M059J (cell line): ENCODE results near the gene ELFN1. TPM values are rescaled to one million over a fixed set of nuclear protein-coding genes. Genes with fewer than 3 reads are reported as not detected.

Source experiments
- DNase-seq: peaks from one replicate; pipeline ENCODE4 v3.0.0-alpha.2; 2012; ENCODE audit warnings: low read depth
- total RNA-seq: library from RNA; depleted of rRNA; stranded (reverse); fragments of >200 nt; shearing (Covaris generic); gene quantifications from 2 replicates; pipeline ENCODE4 v1.2.3, GENCODE V29; 2014

The ELFN1 gene
- total RNA-seq, 1 experiment from 2014 or later, result not detected

DNA sequence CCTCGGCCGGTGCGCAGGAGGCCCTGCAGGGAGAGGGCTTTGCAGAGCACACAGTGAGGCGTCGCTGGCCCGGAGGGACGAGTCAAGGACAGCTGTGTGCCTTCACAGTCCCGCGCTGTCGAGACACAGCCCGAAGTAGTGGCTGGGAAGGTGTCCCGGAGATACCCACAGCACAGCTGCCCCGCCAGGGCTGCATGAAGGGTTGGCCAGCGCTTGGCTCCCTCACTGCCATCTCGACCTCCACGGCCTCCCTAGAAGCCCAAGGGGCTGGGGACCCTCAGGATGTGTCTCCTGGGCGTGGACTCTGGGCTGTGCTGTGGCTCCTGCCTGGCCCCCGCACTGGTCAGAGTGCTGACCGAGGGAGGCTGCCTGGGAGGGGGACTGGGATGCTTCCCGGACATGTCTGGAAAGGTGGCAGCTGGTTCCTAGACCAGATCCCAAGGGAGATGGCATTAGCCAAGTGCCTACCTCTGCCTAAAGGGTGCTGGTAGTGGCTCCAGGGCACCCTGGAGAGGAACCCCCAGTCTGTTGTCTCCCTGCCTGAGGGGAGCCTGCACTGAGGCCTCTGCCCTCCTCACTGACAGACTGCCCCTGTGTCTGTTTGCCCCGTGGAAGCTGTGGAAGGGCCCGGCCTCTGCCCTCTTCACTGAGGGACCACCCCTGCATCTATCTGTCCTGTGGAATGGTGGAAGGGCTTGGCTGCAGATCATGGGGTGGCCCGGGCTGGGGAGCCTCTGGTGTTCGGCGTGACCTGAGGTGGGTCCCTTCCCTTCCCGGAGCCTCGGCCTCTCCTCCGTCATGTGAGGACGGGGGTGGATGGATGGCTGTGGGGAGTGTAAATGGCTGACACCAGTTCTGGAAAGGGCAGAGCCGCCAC is 5.8 kb downstream of the ELFN1 start:
- no peak for DNase-seq

DNA sequence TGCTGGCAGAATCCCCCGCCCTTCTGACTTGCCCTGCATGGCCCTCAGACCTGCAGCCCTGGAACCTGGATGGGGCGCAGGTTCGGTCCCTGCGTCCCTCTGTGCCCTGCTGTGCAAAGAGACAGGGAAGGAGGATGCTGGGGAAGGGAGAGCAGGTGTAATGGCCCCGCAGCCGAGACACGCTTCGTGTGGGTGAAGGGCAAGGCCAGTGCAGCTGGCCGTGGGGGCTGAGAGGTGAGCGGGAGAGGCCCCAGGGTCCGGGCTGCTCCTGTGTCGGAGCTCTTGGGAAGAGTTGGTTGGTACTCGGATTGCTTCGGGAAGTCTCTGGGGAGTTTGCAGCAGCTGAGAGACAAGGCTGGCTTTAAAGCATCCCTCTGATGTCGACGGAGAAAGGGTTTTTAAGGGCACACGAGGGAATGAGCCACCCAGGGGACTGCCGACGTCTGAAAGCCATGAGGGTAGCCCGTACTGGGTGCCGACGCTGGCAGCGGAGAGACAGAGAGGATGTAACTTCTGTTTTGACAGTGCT is 6.5 kb downstream of the ELFN1 start:
- no peak for DNase-seq

DNA sequence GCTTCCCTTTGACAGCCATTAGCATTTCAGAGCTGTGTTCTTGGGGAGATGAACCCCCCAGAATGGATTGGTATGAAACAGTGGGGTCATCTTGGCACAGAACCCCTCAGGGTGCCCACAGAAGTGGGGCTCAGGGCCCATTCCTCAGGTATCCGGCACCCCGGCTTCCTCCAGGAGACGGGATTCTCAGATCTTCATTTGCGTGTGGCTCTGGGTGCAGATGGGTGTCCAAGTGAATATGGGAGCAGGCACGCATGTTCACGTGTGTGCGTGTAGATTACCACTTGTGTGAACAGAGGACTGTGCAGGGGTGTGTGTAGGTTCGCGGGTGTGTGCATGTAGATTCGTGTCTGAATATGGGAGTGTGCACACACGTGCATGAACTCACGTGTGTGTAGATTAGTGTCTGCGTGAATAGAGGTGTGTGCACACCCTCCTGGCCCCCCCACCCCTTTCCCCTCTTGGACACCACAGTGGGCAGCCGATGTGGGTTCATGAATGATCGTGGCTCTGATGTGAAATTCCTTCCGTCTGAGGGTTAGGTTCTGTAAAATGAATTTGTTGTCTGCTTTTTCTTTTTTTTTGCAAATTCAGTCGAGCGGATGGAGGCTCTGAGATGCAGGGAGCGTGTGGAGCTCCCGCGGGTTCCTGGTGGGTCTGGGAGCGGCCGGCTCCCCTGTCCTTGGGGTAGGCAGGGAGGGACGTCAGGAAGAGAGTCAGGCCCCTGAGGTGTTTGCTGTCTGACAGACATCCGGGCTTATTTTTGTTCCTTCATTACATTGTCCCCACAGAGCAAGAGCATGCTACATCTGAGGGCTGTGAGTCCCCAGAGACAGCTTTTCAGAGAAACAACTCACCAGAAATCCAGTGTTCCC is 7.4 kb downstream of the ELFN1 start:
- DNase-seq, result no peak

DNA sequence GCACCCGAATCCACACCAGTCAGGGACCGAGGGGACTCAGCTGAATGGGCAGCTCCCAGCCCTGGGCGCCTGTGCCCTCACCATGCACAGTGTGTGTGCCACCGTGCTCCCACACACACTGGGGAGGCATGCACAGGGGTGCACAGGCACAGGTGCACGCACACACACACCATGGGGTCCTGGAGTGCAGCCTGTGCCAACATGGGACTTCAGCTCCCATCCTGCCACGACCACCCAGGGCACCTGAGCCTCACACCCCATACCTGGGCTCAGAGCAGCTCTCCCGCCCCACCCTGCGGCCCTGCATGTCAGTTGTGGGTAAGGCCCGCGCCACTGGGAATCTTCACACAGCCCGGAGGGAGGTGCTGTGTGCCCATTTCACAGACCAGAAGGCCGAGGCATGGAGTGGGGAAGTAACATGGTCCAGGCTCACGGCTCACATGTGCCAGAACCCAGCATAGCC is 8.0 kb downstream of the ELFN1 start:
- no peak for DNase-seq

DNA sequence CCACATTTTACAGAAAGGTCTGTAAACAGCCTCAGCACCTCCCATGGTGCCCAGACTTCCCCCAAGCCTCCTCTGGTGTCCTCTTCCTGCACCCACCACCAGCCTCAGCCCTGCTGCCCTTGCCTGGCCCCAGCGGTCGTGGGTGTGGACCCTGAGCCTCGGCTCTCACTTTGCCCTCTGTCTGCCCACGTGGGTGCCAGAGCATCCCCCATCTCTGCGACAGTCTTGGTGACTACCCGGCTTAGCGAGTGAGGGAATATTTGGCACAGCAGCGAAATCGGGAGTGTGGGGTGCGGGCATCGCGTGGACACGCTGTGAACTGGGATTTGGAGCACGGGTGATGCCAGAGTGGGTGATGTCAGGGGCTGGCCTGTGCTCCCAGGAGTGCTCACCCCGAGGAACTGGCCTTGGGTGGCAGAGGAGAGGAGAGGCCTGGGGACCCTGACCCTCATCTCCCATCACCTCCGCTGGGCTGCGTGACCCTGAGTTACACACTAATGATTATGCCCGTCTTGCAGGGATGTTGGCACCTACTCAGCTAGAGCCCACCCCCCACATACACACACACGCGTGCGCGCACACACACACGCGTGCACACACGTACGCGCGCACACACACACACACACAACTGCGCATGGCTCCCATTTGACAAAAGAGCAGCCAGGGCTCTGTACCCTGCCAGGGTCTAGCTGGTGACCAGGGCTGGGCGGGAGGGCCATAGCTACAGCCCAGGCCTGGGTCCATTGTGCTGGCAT is 8.7 kb downstream of the ELFN1 start:
- DNase-seq, result no peak

DNA sequence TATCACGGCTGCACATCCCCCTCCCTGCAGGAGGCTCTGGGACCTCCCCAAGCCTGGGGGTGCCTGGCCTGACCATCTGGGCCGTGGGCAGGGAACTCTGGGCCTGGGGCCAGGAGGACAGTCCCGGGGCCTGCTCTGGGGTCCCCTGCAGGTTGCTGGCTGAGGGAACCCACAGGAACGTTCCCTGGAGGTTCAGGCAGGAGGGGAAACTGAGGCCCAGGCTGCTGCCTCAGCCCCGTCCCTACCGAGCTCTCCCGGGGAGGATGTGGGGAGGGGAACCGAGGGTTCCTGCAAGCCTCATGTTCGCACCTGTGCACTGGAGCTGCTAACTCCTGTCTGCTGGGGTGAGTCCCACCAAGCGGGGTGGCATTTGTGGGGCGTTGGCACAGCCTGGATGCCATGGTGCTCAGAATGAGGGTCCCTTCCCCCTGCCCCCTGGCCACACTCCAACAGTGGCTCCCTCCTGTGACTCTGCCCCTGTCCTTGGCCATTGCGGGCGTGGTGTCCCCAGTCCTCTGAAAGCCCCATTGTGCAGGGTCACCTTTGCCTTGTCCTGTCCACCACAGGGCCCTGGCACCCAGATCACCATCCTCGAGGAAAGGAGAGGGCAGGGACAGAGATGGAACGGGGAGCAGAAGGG is 9.4 kb downstream of the ELFN1 start:
- no peak for DNase-seq

DNA sequence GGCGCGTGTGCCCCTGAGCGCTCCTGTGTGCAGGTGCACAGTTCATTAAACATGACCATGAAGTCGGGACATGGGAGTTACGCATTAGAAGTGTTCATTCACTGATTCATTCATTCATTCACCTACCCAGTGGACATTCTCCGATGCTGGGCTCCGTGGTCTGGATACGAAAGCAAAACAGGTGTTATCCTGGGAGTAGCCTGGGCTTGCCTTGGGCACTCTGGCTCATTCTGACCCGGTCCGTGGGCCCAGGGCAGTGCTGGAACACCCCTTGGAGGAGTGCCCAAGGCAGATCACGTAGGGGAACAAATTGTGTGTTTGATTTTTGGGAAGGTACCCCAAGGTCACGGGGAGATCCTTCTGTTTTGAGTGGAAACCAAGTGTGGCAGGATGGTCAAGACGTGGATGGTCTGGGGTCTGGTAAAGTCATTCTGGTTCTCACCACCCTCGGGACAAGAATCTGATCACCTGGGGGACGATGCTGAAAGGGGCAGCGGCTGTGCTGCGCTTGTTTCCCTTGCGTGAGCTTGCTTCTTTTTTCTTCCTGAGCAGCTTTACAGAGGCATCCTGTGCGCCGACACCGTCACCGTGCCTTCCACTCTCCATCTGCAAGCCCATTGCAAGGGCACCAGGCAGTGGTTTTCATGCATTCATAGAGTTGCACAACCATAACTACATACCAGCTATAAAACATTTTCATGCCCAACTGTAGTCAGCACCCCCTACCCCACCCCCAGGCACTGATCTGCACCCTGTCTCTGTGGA is 10.1 kb downstream of the ELFN1 start:
- DNase-seq, result no peak

DNA sequence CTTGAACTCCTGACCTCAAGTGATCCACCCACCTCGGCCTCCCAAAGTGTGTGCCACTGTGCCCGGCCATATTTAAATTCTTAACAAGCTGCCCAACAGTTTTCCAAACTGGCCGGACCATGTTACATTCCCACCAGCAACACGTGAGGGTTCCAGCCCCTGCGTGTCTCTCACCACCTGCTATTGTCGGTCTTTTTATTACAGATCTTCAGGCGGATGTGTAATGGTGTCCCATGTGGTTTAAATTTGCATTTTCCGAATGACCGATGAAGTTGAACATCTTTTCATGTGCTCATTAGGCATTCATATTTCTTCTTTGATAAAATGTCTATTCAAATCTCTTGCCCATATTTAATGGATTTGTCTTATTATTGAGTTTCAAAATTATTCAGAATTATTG is 11.5 kb downstream of the ELFN1 start:
- no peak for DNase-seq

DNA sequence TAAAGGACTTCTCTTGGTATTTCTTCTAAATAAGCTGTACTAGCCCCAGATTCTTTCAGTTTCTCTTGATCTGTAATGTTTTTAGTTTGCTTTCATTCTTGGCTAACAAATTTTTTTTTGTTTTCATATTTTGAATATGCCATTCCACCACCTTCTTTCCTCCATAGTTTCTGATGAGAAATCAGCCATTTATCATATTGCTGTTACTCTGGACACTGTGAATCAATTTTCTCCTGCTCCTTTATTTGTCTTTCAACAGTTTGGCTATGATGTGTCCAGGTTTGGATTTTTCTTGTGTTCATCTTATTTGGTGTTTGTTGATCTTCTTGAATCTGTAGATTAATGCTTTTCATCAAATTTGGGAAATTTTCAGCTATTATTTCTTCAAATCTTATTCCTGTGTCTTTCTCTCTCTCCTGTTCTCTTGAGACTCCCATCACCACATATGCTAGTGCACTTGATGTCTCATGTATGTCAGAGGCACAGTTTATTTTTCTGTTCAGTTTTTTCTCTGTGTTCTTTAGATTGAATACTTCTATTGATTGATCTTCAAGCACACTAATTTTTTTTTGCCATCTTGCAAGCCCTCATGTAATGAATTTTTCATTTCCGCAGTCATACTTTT is 15.0 kb downstream of the ELFN1 start:
- DNase-seq, result no peak

DNA sequence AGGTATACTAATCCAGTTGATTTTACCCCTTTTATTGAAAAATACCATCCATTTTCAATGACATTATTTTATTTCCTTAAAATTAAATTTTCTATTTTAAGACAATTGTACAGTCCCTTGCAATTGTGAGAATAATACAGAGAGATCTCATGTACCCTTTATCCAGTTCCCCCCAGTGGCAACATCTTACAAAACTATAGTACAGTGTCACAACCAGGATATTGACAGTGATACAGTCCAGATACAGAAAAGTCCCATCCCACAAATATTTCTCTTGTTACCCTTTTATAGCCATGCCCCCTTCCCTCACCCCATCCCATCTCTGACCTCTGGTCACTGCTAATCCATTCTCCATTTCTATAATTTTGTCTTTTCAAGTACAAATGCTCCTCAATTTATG is 18.5 kb downstream of the ELFN1 start:
- DNase-seq, result no peak

DNA sequence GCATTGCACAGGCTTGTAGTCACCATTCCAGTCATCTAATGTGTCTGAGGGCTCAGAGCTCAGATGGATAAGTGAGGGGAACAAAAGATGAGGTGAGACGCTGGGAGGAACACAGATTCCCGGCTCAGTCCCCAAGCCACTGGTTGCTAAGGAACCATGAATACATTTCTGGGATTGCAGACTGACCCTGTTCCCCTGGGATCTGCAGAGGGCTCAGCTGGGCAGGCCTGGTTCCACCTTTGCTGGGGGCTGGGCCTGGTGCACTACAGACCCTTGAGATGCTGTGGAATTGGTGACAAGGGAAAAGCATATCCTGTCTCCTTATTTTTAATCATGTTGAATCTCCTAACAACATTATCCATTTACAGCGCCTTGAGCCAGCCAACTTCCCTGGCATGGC is 19.2 kb downstream of the ELFN1 start:
- no peak for DNase-seq

DNA sequence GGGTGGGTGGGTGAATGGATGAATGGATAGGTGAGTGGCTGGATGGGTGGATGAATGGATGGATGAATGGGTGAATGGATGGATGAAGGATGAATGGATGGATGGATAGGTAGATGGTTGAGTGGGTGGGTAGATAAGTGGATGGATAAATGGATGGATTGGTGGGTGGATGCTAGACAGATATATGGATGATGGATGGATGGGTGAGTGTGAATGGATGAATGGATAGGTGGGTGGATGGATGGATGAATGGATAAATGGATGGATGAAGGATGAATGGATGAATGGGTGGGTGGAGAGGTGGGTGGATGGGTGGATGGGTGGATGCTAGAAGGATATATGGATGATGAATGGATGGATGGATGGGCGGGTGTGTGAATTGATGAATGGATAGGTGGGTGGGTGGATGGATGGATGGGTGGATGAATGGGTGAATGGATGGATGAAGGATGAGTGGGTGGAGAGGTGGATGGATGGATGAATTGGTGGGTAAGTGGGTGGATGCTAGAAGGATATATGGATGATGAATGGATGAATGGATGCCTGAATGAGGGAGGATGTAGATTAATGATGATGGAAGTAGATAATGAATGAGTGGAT is 20.4 kb downstream of the ELFN1 start:
- no peak for DNase-seq

DNA sequence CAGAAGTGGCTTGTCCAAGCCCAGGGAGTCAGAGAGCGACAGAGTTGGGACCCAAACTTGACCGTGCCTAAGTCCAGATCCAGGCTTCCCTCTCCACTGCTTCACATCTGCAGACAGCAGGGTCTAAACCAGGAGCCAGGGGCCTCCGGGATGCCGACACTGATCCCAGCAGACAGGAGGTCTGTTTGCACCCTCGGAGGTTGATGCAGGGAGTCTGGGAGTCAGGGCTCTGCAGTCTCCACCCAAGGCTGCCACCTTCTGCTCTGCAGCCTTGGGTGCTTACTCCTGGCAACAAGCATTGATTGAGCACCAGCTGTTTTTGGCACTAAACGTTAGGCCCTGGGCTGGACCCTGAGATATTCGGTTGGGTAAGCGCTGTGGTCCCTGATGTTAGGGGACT is 21.0 kb downstream of the ELFN1 start:
- no peak for DNase-seq

DNA sequence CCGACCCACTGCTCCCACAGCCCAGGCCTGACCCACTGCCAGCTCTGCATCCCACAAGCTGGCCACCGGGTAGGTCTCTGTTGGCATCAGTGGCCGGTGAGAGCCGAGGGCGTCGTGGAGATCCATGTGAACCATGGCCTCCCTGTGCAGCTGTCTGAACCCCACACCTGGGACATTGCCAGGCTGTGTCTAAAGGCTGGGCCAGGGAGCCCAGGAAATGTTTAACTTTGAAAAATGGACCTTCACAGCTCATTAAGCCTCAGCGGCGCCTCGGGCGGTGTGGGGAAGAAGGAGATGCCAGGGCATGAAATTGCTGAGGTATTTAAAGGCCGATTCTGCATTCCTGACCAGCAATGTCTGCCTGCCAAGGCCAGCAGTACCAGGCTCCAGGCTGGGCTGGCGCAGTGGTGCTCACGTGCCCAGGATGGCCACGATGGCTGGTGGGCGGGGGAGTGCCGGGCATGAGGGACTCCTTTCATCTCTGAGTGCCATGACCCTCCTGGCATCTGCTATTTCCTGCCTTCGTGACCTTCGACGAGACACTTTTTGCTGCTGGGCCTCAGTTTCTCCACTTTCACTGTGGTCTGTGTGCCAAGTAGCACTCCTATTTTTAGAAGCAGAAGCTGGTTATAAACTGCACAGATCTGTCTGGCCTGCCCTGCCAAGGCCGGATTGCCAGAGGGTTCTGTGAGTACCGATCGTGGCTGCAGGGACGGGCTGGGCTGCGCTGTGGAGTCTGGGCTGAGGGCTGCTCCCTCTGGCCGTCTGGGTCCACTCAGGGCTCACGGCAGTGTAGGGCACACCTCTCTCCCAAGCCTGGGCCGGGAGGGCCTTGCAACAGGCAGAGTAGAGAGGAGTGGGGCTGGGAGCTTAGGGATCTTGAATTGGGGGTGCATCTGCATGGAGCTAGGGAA is 21.8 kb downstream of the ELFN1 start:
- peak; percentile 96 for DNase-seq

DNA sequence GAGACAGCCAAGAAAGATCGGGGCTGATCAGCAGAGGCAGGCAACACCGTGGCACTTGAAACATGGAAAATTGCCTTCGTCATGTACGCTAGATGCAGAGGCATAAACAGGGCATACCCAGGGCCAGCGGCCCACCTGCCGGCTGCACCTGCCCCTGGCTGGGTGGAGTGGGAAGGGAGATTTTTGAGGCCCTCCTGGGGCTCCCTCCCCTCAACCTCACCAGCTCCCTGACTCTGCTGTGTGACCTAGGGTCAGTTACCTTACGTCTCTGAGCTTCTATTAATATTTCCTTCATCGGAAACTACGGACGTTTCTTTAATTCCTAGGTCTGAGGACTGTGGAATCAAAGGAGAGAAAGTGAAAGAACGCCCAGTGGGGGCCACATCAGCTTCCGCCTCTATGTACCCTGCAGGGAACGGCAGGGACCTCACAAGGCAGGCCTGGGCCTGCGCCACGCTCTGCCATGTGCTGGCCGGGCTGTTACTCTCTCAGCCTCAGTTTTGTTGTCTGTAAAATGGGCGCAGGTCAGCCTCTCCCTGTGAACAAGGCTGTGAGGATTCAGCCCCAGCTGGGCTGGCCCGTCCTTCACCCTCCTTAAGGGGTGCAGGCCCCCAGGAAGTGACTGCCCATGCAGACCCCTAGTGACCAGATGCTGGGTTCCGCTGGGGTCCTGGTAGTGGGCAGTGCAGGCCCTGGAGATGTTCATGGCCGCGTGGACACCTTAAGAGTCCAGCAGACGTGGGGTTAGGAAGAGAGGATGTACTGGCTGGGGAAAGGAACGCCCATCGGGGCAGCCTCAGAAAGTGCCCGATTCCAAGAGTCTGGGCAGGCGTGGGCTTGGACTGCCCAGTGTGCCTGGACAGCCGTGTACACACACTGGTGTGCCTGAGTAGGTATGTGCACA is 22.7 kb downstream of the ELFN1 start:
- DNase-seq, result no peak

DNA sequence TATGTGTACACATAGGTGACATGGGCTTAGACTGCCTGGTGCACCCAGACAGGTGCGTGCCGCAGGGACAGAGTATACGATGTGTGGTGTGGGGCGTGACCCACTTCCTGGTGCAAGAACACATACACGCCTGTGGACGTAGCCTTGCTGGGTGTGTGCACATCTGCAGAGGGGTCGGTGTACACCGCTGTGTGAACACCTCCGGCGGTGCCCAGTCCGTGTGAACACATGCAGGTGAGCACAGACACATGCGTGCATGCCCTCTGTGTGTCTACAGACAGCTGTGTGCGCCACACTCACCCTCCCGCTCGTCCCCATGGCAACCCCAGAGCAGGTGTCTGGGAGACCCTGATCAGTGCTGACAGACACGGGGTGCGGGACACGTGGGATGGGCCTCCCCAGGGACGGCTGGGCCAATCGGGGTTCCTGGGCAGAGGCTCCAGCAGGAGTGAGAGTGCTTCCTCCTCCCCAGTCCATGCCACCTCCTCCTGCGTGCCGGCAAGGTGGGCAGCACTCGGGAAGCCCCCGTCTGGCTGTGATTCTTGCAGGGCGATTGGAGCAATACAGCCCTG is 23.4 kb downstream of the ELFN1 start:
- DNase-seq, result no peak

DNA sequence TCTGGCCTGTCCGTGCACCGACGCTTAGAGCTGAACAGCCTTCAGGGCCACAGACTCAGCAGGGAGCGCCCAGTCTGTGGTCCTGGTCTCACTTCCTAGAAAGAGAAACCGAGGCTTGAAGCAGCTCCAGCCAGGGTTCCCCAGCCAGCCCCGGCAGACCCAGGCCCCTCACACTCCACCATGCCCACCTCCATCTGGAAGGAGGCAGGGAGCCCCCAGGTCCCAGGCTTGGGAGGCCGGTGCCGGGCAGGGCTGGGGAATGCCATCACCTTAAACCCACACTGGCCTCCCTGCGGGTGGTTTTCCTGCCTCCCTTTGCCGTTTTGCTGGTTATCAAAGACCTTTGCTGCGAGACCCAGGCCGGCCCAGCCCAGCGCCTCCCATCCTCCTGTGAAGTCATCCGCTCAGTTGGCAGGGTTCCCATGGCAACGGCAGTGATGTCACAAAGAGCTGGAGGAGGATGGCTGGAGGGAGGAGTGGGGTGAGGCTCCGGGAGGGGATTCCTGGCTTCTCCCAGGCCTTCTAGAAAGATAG is 24.0 kb downstream of the ELFN1 start:
- peak; percentile 52 for DNase-seq
